ENCODE measurements around the gene ATF7.

- TF ChIP-seq CTCF (IDR thresholded peaks at IDR 0.05; ENCODE audit: low read depth, low read length) (no peak), EZH2phosphoT487 (IDR thresholded peaks at IDR 0.05; ENCODE audit: low read depth) (no peak)
Measured at GRCh38 chr12:53560351-53560750, 65.8 kb downstream of the ATF7 start.

Data from OCI-LY3 (cell line).